HUES48 (cell line): Measurements from ENCODE around the gene DHX29.

ENCODE experiments used
- H3K27ac ChIP-seq: one replicate; pipeline ENCODE4 v1.7.0; 2013; ENCODE audit warnings: low read depth, low read length, inconsistent platforms
- H3K27me3 ChIP-seq: 2 replicates; pipeline ENCODE4 v1.6.1; 2013; ENCODE audit warnings: mild to moderate bottlenecking, low read length; ENCODE audit not compliant: control insufficient read depth, insufficient read depth
- H3K36me3 ChIP-seq: 2 replicates; pipeline ENCODE4 v1.6.1; 2013; ENCODE audit warnings: low read length; ENCODE audit not compliant: control insufficient read depth, insufficient read depth
- H3K4me1 ChIP-seq: 2 replicates; pipeline ENCODE4 v1.6.1; 2013; ENCODE audit warnings: mild to moderate bottlenecking, low read length; ENCODE audit not compliant: control insufficient read depth, insufficient read depth
- H3K4me3 ChIP-seq: 2 replicates; pipeline ENCODE4 v1.5.1; 2013; ENCODE audit warnings: mild to moderate bottlenecking, low read depth, low read length
- H3K9ac ChIP-seq: 2 replicates; pipeline ENCODE4 v1.6.1; 2013; ENCODE audit warnings: mild to moderate bottlenecking, low read depth, low read length, moderate library complexity
- H3K9me3 ChIP-seq: 2 replicates; pipeline ENCODE4 v1.6.1; 2013; ENCODE audit warnings: low read length; ENCODE audit not compliant: control insufficient read depth, insufficient read depth

DHX29 gene

GRCh38 chr5:55307383-55308253 lies at the start of gene DHX29, which contains the start of gene MTREX:
DHX29 (minus strand) TSS chr5:55307694; CDS start chr5:55307573, 121 bp downstream.
MTREX (plus strand) TSS chr5:55307989; CDS start chr5:55308014, 25 bp downstream.
- Histone ChIP-seq H3K27ac (peak within 1 kb of the TSS; percentile 95), H3K4me1 (peaks cover 15% of the 10 kb centered on the region)

GRCh38 chr5:55356896-55357295 lies 49.4 kb upstream of the DHX29 start:
- no peak overlapping the region for H3K4me3 ChIP-seq
- H3K9me3 ChIP-seq: no peaks in the 10 kb centered on the region
- H3K4me1 ChIP-seq: no peaks in the 10 kb centered on the region
- no peak overlapping the region for H3K9ac ChIP-seq
- no peaks in the 10 kb centered on the region for H3K27me3 ChIP-seq
- H3K36me3 ChIP-seq: peaks cover 91% of the 10 kb centered on the region
- H3K27ac ChIP-seq: no peak overlapping the region

More at GRCh38 chr5:55307383-55308253, at the start of gene DHX29, which contains the start of gene MTREX:
- peak within 1 kb of the TSS; percentile 97 for H3K9ac ChIP-seq
- no peaks in the 10 kb centered on the region for H3K9me3 ChIP-seq
- peak within 1 kb of the TSS; percentile 94 for H3K4me3 ChIP-seq
- no peaks in the 10 kb centered on the region for H3K27me3 ChIP-seq
- peaks cover 8% of the 10 kb centered on the region for H3K36me3 ChIP-seq

- H3K27ac ChIP-seq: no peak overlapping the region
- no peaks in the 10 kb centered on the region for H3K27me3 ChIP-seq
- no peak overlapping the region for H3K4me3 ChIP-seq
- H3K4me1 ChIP-seq: no peaks in the 10 kb centered on the region
- H3K9me3 ChIP-seq: no peaks in the 10 kb centered on the region
- peaks cover 98% of the 10 kb centered on the region for H3K36me3 ChIP-seq
- no peak overlapping the region for H3K9ac ChIP-seq
Observed at GRCh38 chr5:55350754-55351153, 43.3 kb upstream of the DHX29 start.

- no peaks in the 10 kb centered on the region for H3K27me3 ChIP-seq
- H3K36me3 ChIP-seq: peaks cover 88% of the 10 kb centered on the region
- H3K4me1 ChIP-seq: no peaks in the 10 kb centered on the region
- H3K27ac ChIP-seq: no peak overlapping the region
- H3K9ac ChIP-seq: no peak overlapping the region
- H3K9me3 ChIP-seq: no peaks in the 10 kb centered on the region
- no peak overlapping the region for H3K4me3 ChIP-seq
Observed at GRCh38 chr5:55347786-55348185, 40.3 kb upstream of the DHX29 start.

- no peak overlapping the region for H3K9ac ChIP-seq
- no peaks in the 10 kb centered on the region for H3K9me3 ChIP-seq
- H3K4me1 ChIP-seq: no peaks in the 10 kb centered on the region
- H3K27me3 ChIP-seq: no peaks in the 10 kb centered on the region
- H3K27ac ChIP-seq: no peak overlapping the region
- no peak overlapping the region for H3K4me3 ChIP-seq
- peaks cover 87% of the 10 kb centered on the region for H3K36me3 ChIP-seq
Observed at GRCh38 chr5:55345327-55345726, 37.8 kb upstream of the DHX29 start.

- H3K9ac ChIP-seq: no peak overlapping the region
- H3K9me3 ChIP-seq: no peaks in the 10 kb centered on the region
- H3K27ac ChIP-seq: no peak overlapping the region
- H3K36me3 ChIP-seq: peaks cover 85% of the 10 kb centered on the region
- H3K27me3 ChIP-seq: no peaks in the 10 kb centered on the region
- H3K4me3 ChIP-seq: no peak overlapping the region
- H3K4me1 ChIP-seq: no peaks in the 10 kb centered on the region
Observed at GRCh38 chr5:55344392-55344992, 37.0 kb upstream of the DHX29 start.

- Histone ChIP-seq H3K36me3 (peaks cover 76% of the 10 kb centered on the region), H3K4me3 (no peak overlapping the region), H3K9me3 (no peaks in the 10 kb centered on the region), H3K4me1 (no peaks in the 10 kb centered on the region), H3K27ac (peak overlapping the region; percentile 24), H3K27me3 (no peaks in the 10 kb centered on the region), H3K9ac (no peak overlapping the region)
Observed at GRCh38 chr5:55343609-55344008, 36.1 kb upstream of the DHX29 start.

- H3K9me3 ChIP-seq: no peaks in the 10 kb centered on the region
- peaks cover 71% of the 10 kb centered on the region for H3K36me3 ChIP-seq
- no peak overlapping the region for H3K4me3 ChIP-seq
- no peaks in the 10 kb centered on the region for H3K4me1 ChIP-seq
- H3K27ac ChIP-seq: no peak overlapping the region
- H3K27me3 ChIP-seq: no peaks in the 10 kb centered on the region
- H3K9ac ChIP-seq: no peak overlapping the region
Observed at GRCh38 chr5:55343107-55343506, 35.6 kb upstream of the DHX29 start.

GRCh38 chr5:55338810-55339243 lies 31.3 kb upstream of the DHX29 start:
- Histone ChIP-seq H3K9ac (no peak overlapping the region), H3K4me1 (no peaks in the 10 kb centered on the region), H3K27ac (no peak overlapping the region), H3K9me3 (no peaks in the 10 kb centered on the region), H3K36me3 (peaks cover 51% of the 10 kb centered on the region), H3K27me3 (no peaks in the 10 kb centered on the region), H3K4me3 (no peak overlapping the region)

- Histone ChIP-seq H3K4me3 (no peak overlapping the region), H3K36me3 (peaks cover 55% of the 10 kb centered on the region)
Observed at GRCh38 chr5:55338092-55338613, 30.7 kb upstream of the DHX29 start.

GRCh38 chr5:55333811-55334210 lies 26.3 kb upstream of the DHX29 start:
- no peaks in the 10 kb centered on the region for H3K4me1 ChIP-seq
- H3K4me3 ChIP-seq: no peak overlapping the region
- no peaks in the 10 kb centered on the region for H3K27me3 ChIP-seq
- peaks cover 66% of the 10 kb centered on the region for H3K36me3 ChIP-seq
- H3K9ac ChIP-seq: no peak overlapping the region
- H3K27ac ChIP-seq: no peak overlapping the region
- no peaks in the 10 kb centered on the region for H3K9me3 ChIP-seq

More at GRCh38 chr5:55338092-55338613, 30.7 kb upstream of the DHX29 start:
- no peaks in the 10 kb centered on the region for H3K9me3 ChIP-seq
- H3K27ac ChIP-seq: no peak overlapping the region
- no peak overlapping the region for H3K9ac ChIP-seq
- no peaks in the 10 kb centered on the region for H3K4me1 ChIP-seq
- H3K27me3 ChIP-seq: no peaks in the 10 kb centered on the region
